Erythroblast (primary cell): Measurements from ENCODE around the gene DUSP9.

Experiments
- GATA1 ChIP-seq: IDR thresholded peaks from 2 replicates; pipeline ENCODE4 v1.6.1; 2011; ENCODE audit warnings: low read depth, mild to moderate bottlenecking, control low read depth, low read length, moderate library complexity
- POLR2A ChIP-seq: IDR thresholded peaks from 2 replicates; pipeline ENCODE4 v1.6.1; 2011; ENCODE audit warnings: mild to moderate bottlenecking, low read length

GRCh38 chrX:153600032-153600373 is 47.0 kb upstream of the DUSP9 start:
- no peak for TF ChIP-seq POLR2A
- no peak for TF ChIP-seq GATA1
